Heart right ventricle (tissue), 16 donors: Measurements from ENCODE around the gene ADTRP. TPM values are rescaled to one million over a fixed set of nuclear protein-coding genes. Genes with fewer than 3 reads are reported as not detected.

Experiments used
- ATAC-seq, 8 donors: fragments of 200-7000 bp; cut with Tn5 transposase; one replicate each; pipeline ENCODE4 v1.9.1; 2020; ENCODE audit warnings: mild to moderate bottlenecking in 8 of 8, moderate library complexity in 8 of 8, moderate number of reproducible peaks in 1 of 8
- DNase-seq, 2 donors: peaks; one replicate each; pipeline ENCODE4 v3.0.0-alpha.2; 2020
- H3K27ac ChIP-seq, 10 donors: fragments of 200-600 bp; sonication (generic) in 2 of 10; one replicate each; pipeline versions ENCODE4 v1.5.0 to v1.8.0; 2020 to 2022; ENCODE audit warnings: mild to moderate bottlenecking in 3 of 10
- H3K27me3 ChIP-seq, 7 donors: fragments of 200-600 bp; one replicate each; pipeline ENCODE4 v1.8.0; 2021 to 2022; ENCODE audit warnings: mild to moderate bottlenecking in 2 of 7
- H3K36me3 ChIP-seq, 9 donors: fragments of 200-600 bp; sonication (generic) in 1 of 9; one replicate each; pipeline versions ENCODE4 v1.5.0 to v1.8.0; 2020 to 2022; ENCODE audit warnings: mild to moderate bottlenecking in 2 of 9
- H3K4me1 ChIP-seq, 9 donors: fragments of 200-600 bp; sonication (generic) in 1 of 9; one replicate each; pipeline versions ENCODE4 v1.5.0 to v1.8.0; 2020 to 2022; ENCODE audit warnings: mild to moderate bottlenecking in 4 of 9
- H3K4me3 ChIP-seq, 10 donors: fragments of 200-600 bp; sonication (generic) in 2 of 10; one replicate each; pipeline versions ENCODE4 v1.5.0 to v1.8.0; 2020 to 2022; ENCODE audit warnings: mild to moderate bottlenecking in 7 of 10, moderate library complexity in 2 of 10
- H3K9me3 ChIP-seq, 11 donors: fragments of 200-600 bp in 10 of 11; sonication (generic) in 2 of 11; one replicate each; pipeline versions ENCODE4 v1.5.0 to v1.8.0; 2013 to 2022; ENCODE audit warnings: mild to moderate bottlenecking in 2 of 11, control low read depth in 1 of 11, moderate library complexity in 1 of 11
- CTCF ChIP-seq, 9 donors: fragments of 200-600 bp; sonication (generic) in 2 of 9; IDR thresholded peaks; one replicate each; pipeline versions ENCODE4 v1.5.0 to v1.8.0; 2021 to 2022; ENCODE audit warnings: antibody characterized with exemption in 9 of 9, mild to moderate bottlenecking in 5 of 9, moderate library complexity in 1 of 9
- WGBS, 2 donors: extraction: QIAGEN DNeasy Blood & Tissue Kit; methylation state at CpG; one replicate each; pipeline ENCODE4 v1.1.7; 2013; ENCODE audit warnings: inconsistent platforms in 1 of 2; 5-methylcytosine and 5-hydroxymethylcytosine counted together
- intact Hi-C, 10 donors: fragments of 100-400 bp; cut with DNase I; formaldehyde crosslinking; loops; one replicate each; pipeline versions ENCODE4 v1.11.1 to v1.14.2; 2022
- polyA plus RNA-seq, 2 donors: library from polyadenylated mRNA; stranded (reverse); fragments of 200-250 nt; gene quantifications; one replicate each; pipeline ENCODE4 v1.2.3, GENCODE V29; 2013
- total RNA-seq, 10 donors: library from RNA; stranded (reverse); fragmentation: NEBNext Ultra II Directional in 3 of 10; extraction: Animal tissue kit (Norgen Biotek cat#: 25700) in 3 of 10; gene quantifications; one replicate each; pipeline versions ENCODE4 v1.2.1 to v1.2.4, GENCODE V29; 2021 to 2023
- donor health status: Arrhythmogenic right ventricular cardiomyopathy.
- donor health status: ischemic (EF 13 %, LVEDD 7.1; RV severe dilation, severe dysfunction).
- donor health status: healthy with polysubstance abuse.
- donor health status: DM: no; HTN: yes; CAD: no.
- donor health status: DM: no; HTN: no; CAD: no.
- donor health status: ischemic (EF 25% LVEDD 6.9; RV normal size, moderate dysfunction).
- donor health status: ischemic (EF 25% LVEDD 5.7; RV mildly dilated, moderate dysfunction).
- donor health status: healthy.
- donor health status: DM: yes; HTN: yes; CAD: no.
- donor health status: Ischemic cardiomyopathy.
- donor health status: ischemic (EF 35%, LVEDD 5.7; RV mildly dilated, moderate dysfunction).
- donor health status: nonischemic (EF 11% LVEDD 7.7; RV severe dilation, severe dysfunction).
- donor health status: DM: yes; HTN: yes; CAD: no.
- donor health status: PGD.
- donor health status: ischemic (EF 29% LVEDD 5.4; RV normal size, mild dysfunction).
- donor health status: nonischemic (EF 23%, LVEDD 6.1; RV moderate dilation, normal function).

The ADTRP gene
- total and polyA plus RNA-seq, 12 donors = 0.14 to 0.37 (median 0.24) TPM; not detected in 9

- H3K27ac ChIP-seq = no peak overlapping the region
- H3K9me3 ChIP-seq = no peaks in the 10 kb centered on the region
- ATAC-seq = no peak
- intact Hi-C loops = no loop called here
- H3K4me3 ChIP-seq = no peak overlapping the region
- TF ChIP-seq CTCF (IDR thresholded peaks at IDR 0.05) = no peak
- no peaks in the 10 kb centered on the region for H3K27me3 ChIP-seq
- no peaks in the 10 kb centered on the region for H3K36me3 ChIP-seq
- no peak for DNase-seq
- peaks cover 0 to 25% (median 20%) of the 10 kb centered on the region in 9 donors for H3K4me1 ChIP-seq
- 88 to 94% methylated on average over 8 of the region's 8 CpGs for whole genome bisulfite sequencing, 2 donors
Measured at GRCh38 chr6:11808054-11808453, 29.5 kb upstream of the ADTRP start.

- no peak overlapping the region for H3K27ac ChIP-seq
- no peaks in the 10 kb centered on the region for H3K36me3 ChIP-seq
- TF ChIP-seq CTCF (IDR thresholded peaks at IDR 0.05) = no peak
- no peaks in the 10 kb centered on the region for H3K9me3 ChIP-seq
- ATAC-seq (no peak), DNase-seq (no peak)
- no peak overlapping the region for H3K4me3 ChIP-seq
- H3K4me1 ChIP-seq = peaks cover 0 to 22% (median 20%) of the 10 kb centered on the region in 9 donors
- H3K27me3 ChIP-seq = no peaks in the 10 kb centered on the region
- intact Hi-C loops = no loop called here
- 82 to 87% methylated on average over 15 of the region's 15 CpGs for WGBS, 2 donors
Measured at GRCh38 chr6:11806561-11807317, 28.1 kb upstream of the ADTRP start.

GRCh38 chr6:11805259-11806053 lies 26.9 kb upstream of the ADTRP start:
- intact Hi-C loops = no loop called here
- Histone ChIP-seq H3K27me3 (no peaks in the 10 kb centered on the region), H3K4me1 (peaks cover 0 to 14% (median 13%) of the 10 kb centered on the region in 9 donors), H3K27ac (no peak overlapping the region), H3K4me3 (no peak overlapping the region), H3K9me3 (no peaks in the 10 kb centered on the region), H3K36me3 (no peaks in the 10 kb centered on the region)
- ATAC-seq (no peak), DNase-seq (no peak)
- WGBS, 2 donors = 87 to 91% methylated on average over 13 of the region's 13 CpGs
- TF ChIP-seq CTCF (IDR thresholded peaks at IDR 0.05) = no peak

- Histone ChIP-seq H3K9me3 (no peaks in the 10 kb centered on the region), H3K27ac (no peak overlapping the region), H3K4me1 (peaks cover 0 to 7% (median 6%) of the 10 kb centered on the region in 9 donors), H3K27me3 (no peaks in the 10 kb centered on the region), H3K36me3 (no peaks in the 10 kb centered on the region), H3K4me3 (no peak overlapping the region)
- no peak for DNase-seq
- intact Hi-C loops = no loop called here
- ATAC-seq = no peak
- 55 to 67% methylated on average over 3 of the region's 3 CpGs for WGBS, 2 donors
- no peak for TF ChIP-seq CTCF (IDR thresholded peaks at IDR 0.05)
Measured at GRCh38 chr6:11804701-11805100, 26.1 kb upstream of the ADTRP start.
